T-helper 1 cell (primary cell): ENCODE measurements around the gene PURA.
"Not testable (repeated sequence)": the region's sequence is repeated elsewhere in the genome, so short reads cannot be mapped to it uniquely, and the experiment has no call there.

Experiments used
- DNase-seq, 5 donors: peaks; one replicate each; pipeline ENCODE4 v3.0.0-alpha.2; 2012 to 2020

The PURA gene

GRCh38 chr5:140136624-140137023 lies 22.7 kb downstream of the PURA start:
- no peak for DNase-seq

GRCh38 chr5:140140435-140140834 lies 26.5 kb downstream of the PURA start:
- DNase-seq = no peak

GRCh38 chr5:140141241-140141640 lies 27.3 kb downstream of the PURA start:
- DNase-seq = no peak

- no peak for DNase-seq
Observed at GRCh38 chr5:140142246-140142645, 28.3 kb downstream of the PURA start.

- DNase-seq = no peak
Observed at GRCh38 chr5:140142856-140143255, 28.9 kb downstream of the PURA start.

GRCh38 chr5:140143521-140144258 lies 29.8 kb downstream of the PURA start:
- no peak for DNase-seq

GRCh38 chr5:140145256-140145655 lies 31.3 kb downstream of the PURA start:
- DNase-seq = no peak

- DNase-seq = peak; percentile 15 to 56 (median 31)
Observed at GRCh38 chr5:140145818-140146522, 32.1 kb downstream of the PURA start.

GRCh38 chr5:140146523-140146842 lies 32.6 kb downstream of the PURA start:
- no peak for DNase-seq

- no peak for DNase-seq
Observed at GRCh38 chr5:140147460-140147859, 33.6 kb downstream of the PURA start.

GRCh38 chr5:140148508-140148907 lies 34.6 kb downstream of the PURA start:
- DNase-seq = no peak

GRCh38 chr5:140150201-140150600 lies 36.3 kb downstream of the PURA start:
- no peak for DNase-seq

- DNase-seq = no peak
Observed at GRCh38 chr5:140151144-140152021, 37.5 kb downstream of the PURA start.

GRCh38 chr5:140152022-140152999 lies 38.4 kb downstream of the PURA start:
- DNase-seq = no peak

GRCh38 chr5:140153255-140153654 lies 39.3 kb downstream of the PURA start:
- no peak for DNase-seq

- no peak for DNase-seq
Observed at GRCh38 chr5:140153905-140154304, 40.0 kb downstream of the PURA start.

GRCh38 chr5:140154710-140155381 lies 40.9 kb downstream of the PURA start:
- DNase-seq = not testable (repeated sequence)

GRCh38 chr5:140157032-140157781 lies 43.3 kb downstream of the PURA start:
- peak; percentile 65 to 86 (median 76) for DNase-seq

- DNase-seq = no peak
Observed at GRCh38 chr5:140159014-140159927, 45.4 kb downstream of the PURA start.

GRCh38 chr5:140162275-140162674 lies 48.4 kb downstream of the PURA start:
- DNase-seq = no peak
